ENCODE results near the gene EPHB3. TPM values are rescaled to one million over a fixed set of nuclear protein-coding genes. Genes with fewer than 3 reads are reported as not detected.

The EPHB3 gene
- total RNA-seq, 1 donor from 2014 or later: 17.2 TPM

DNA sequence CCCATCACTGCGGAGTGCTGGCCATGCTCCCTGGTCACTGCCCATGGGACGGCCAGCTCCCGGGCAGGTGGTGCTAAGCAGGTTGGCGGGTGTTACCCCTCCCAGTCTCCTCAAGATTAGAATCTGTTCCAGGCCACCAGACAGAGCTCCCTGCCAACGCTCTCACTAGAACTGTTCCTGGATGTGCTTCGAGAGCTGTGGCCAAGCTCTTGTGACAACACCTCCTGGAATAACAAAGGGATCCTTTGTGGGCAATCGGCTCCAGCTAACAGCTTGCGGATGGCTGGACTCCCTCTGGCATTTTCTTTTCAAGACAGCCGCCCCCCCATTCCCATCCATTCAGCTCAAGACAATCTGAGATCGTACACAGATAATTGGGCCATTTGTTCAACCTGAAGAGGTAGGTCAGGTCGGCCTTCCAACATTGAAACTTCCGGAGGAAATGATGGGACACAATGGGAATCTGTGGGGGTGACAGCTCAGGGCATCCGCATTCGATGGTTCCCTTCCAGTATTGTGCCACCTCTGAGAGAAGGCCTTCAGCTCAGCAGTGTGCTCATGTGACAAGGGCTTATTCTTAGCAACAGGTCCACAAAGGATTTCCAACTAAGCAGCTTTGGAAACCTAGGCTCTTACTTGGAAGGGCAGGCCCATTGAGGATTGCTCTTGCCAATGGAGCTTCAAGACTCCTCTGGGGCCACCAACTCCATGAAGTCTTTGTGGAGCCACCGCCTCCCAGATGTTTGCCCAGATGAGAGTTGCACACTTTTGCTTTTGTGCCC lies 11.6 kb upstream of the EPHB3 start:
- Mint-ChIP-seq H3K27me3 (ENCODE audit: low read depth, unreplicated experiment) (peaks cover 48% of the 10 kb centered on the region), H3K36me3 (ENCODE audit: low read depth, unreplicated experiment) (peaks cover 2% of the 10 kb centered on the region), H3K4me1 (ENCODE audit: low read depth, unreplicated experiment) (no peaks in the 10 kb centered on the region), H3K4me3 (ENCODE audit: unreplicated experiment) (no peak overlapping the region), H3K27ac (ENCODE audit: unreplicated experiment) (no peak overlapping the region), H3K9me3 (ENCODE audit: unreplicated experiment) (no peaks in the 10 kb centered on the region)
- Histone ChIP-seq H3K79me2 (ENCODE audit: insufficient read depth, low read length) (no peaks in the 10 kb centered on the region), H3K9me3 (ENCODE audit: insufficient read depth, low read depth, low read length) (no peaks in the 10 kb centered on the region), H3K27me3 (ENCODE audit: insufficient read depth, low read length) (peaks cover 34% of the 10 kb centered on the region), H3K27ac (ENCODE audit: low read depth, low read length) (no peak overlapping the region), H3K36me3 (ENCODE audit: insufficient read depth, low read length) (no peaks in the 10 kb centered on the region), H3K4me1 (ENCODE audit: insufficient read depth, low read length) (no peaks in the 10 kb centered on the region), H3K4me3 (ENCODE audit: insufficient read depth, low read depth, low read length) (no peak overlapping the region), H3K9ac (ENCODE audit: low read length) (no peak overlapping the region), H2AFZ (ENCODE audit: low read depth, low read length) (no peak overlapping the region), H4K20me1 (ENCODE audit: insufficient read depth, low read length) (no peaks in the 10 kb centered on the region), H3K4me2 (ENCODE audit: low read length) (no peak overlapping the region)
- no peak for TF ChIP-seq EZH2 (IDR thresholded peaks at IDR 0.05; ENCODE audit: insufficient read depth, low read length)
- TF ChIP-seq CTCF (IDR thresholded peaks at IDR 0.05; ENCODE audit: insufficient read depth, low read depth, low read length): no peak
- DNase-seq (ENCODE audit: low read depth) (no peak), FAIRE-seq (no peak)

- no peak overlapping the region for H3K4me3 Mint-ChIP-seq (ENCODE audit: unreplicated experiment)
- no peak overlapping the region for H2AFZ ChIP-seq (ENCODE audit: low read depth, low read length)
- no peak overlapping the region for H3K9ac ChIP-seq (ENCODE audit: low read length)
- no peak overlapping the region for H3K27ac Mint-ChIP-seq (ENCODE audit: unreplicated experiment)
- no peak overlapping the region for H3K4me2 ChIP-seq (ENCODE audit: low read length)
- H3K27ac ChIP-seq (ENCODE audit: low read depth, low read length): no peak overlapping the region
- H3K36me3 Mint-ChIP-seq (ENCODE audit: low read depth, unreplicated experiment): peaks cover 2% of the 10 kb centered on the region
- TF ChIP-seq EZH2 (IDR thresholded peaks at IDR 0.05; ENCODE audit: insufficient read depth, low read length): no peak
- no peak for TF ChIP-seq CTCF (IDR thresholded peaks at IDR 0.05; ENCODE audit: insufficient read depth, low read depth, low read length)
- H3K4me3 ChIP-seq (ENCODE audit: insufficient read depth, low read depth, low read length): no peak overlapping the region
- no peaks in the 10 kb centered on the region for H3K9me3 Mint-ChIP-seq (ENCODE audit: unreplicated experiment)
- H3K4me1 ChIP-seq (ENCODE audit: insufficient read depth, low read length): no peaks in the 10 kb centered on the region
- H3K4me1 Mint-ChIP-seq (ENCODE audit: low read depth, unreplicated experiment): no peaks in the 10 kb centered on the region
- H3K9me3 ChIP-seq (ENCODE audit: insufficient read depth, low read depth, low read length): no peaks in the 10 kb centered on the region
- no peaks in the 10 kb centered on the region for H4K20me1 ChIP-seq (ENCODE audit: insufficient read depth, low read length)
- FAIRE-seq (no peak), DNase-seq (ENCODE audit: low read depth) (no peak)
- H3K27me3 ChIP-seq (ENCODE audit: insufficient read depth, low read length): peaks cover 28% of the 10 kb centered on the region
- no peaks in the 10 kb centered on the region for H3K79me2 ChIP-seq (ENCODE audit: insufficient read depth, low read length)
- H3K36me3 ChIP-seq (ENCODE audit: insufficient read depth, low read length): no peaks in the 10 kb centered on the region
- H3K27me3 Mint-ChIP-seq (ENCODE audit: low read depth, unreplicated experiment): peaks cover 45% of the 10 kb centered on the region
Measured at GRCh38 chr3:184551103-184551502, 10.5 kb upstream of the EPHB3 start.

GRCh38 chr3:184551614-184552256 lies 9.8 kb upstream of the EPHB3 start:
- Histone ChIP-seq H3K4me2 (ENCODE audit: low read length) (no peak overlapping the region), H2AFZ (ENCODE audit: low read depth, low read length) (no peak overlapping the region), H3K79me2 (ENCODE audit: insufficient read depth, low read length) (no peaks in the 10 kb centered on the region), H3K9ac (ENCODE audit: low read length) (no peak overlapping the region), H3K4me3 (ENCODE audit: insufficient read depth, low read depth, low read length) (no peak overlapping the region), H3K4me1 (ENCODE audit: insufficient read depth, low read length) (no peaks in the 10 kb centered on the region), H3K36me3 (ENCODE audit: insufficient read depth, low read length) (no peaks in the 10 kb centered on the region), H3K27me3 (ENCODE audit: insufficient read depth, low read length) (peaks cover 33% of the 10 kb centered on the region), H3K9me3 (ENCODE audit: insufficient read depth, low read depth, low read length) (no peaks in the 10 kb centered on the region), H3K27ac (ENCODE audit: low read depth, low read length) (no peak overlapping the region), H4K20me1 (ENCODE audit: insufficient read depth, low read length) (no peaks in the 10 kb centered on the region)
- Mint-ChIP-seq H3K27ac (ENCODE audit: unreplicated experiment) (no peak overlapping the region), H3K4me1 (ENCODE audit: low read depth, unreplicated experiment) (no peaks in the 10 kb centered on the region), H3K4me3 (ENCODE audit: unreplicated experiment) (peak overlapping the region; percentile 9), H3K36me3 (ENCODE audit: low read depth, unreplicated experiment) (peaks cover 2% of the 10 kb centered on the region), H3K9me3 (ENCODE audit: unreplicated experiment) (no peaks in the 10 kb centered on the region), H3K27me3 (ENCODE audit: low read depth, unreplicated experiment) (peaks cover 48% of the 10 kb centered on the region)
- FAIRE-seq: no peak
- no peak for DNase-seq (ENCODE audit: low read depth)
- TF ChIP-seq CTCF (IDR thresholded peaks at IDR 0.05; ENCODE audit: insufficient read depth, low read depth, low read length): no peak
- no peak for TF ChIP-seq EZH2 (IDR thresholded peaks at IDR 0.05; ENCODE audit: insufficient read depth, low read length)
